Cortex of kidney (tissue), 1 donor: Measurements from ENCODE around the gene RPL38.
"Not testable (repeated sequence)": the region's sequence is repeated elsewhere in the genome, so short reads cannot be mapped to it uniquely, and the experiment has no call there.

Experiments used
- DNase-seq: peaks from one replicate; lab custom pipeline; 2025; lab: John Stamatoyannopoulos, UW

RPL38 gene

GRCh38 chr17:74185571-74186185, 17.8 kb upstream of the RPL38 start:
- DNase-seq: no peak

GRCh38 chr17:74186498-74186897, 17.0 kb upstream of the RPL38 start:
- DNase-seq: no peak

- no peak for DNase-seq
Observed at GRCh38 chr17:74187761-74188160, 15.7 kb upstream of the RPL38 start.

- DNase-seq: not testable (repeated sequence)
Observed at GRCh38 chr17:74188687-74189086, 14.8 kb upstream of the RPL38 start.

GRCh38 chr17:74190154-74190553, 13.3 kb upstream of the RPL38 start:
- no peak for DNase-seq

GRCh38 chr17:74190807-74191406, 12.6 kb upstream of the RPL38 start:
- no peak for DNase-seq

- no peak for DNase-seq
Observed at GRCh38 chr17:74192950-74193781, 10.3 kb upstream of the RPL38 start.

- DNase-seq: no peak
Observed at GRCh38 chr17:74194682-74195081, 8.8 kb upstream of the RPL38 start.

- DNase-seq: no peak
Observed at GRCh38 chr17:74196541-74197317, 6.7 kb upstream of the RPL38 start.

GRCh38 chr17:74197801-74198200, 5.7 kb upstream of the RPL38 start:
- no peak for DNase-seq

- no peak for DNase-seq
Observed at GRCh38 chr17:74198694-74199093, 4.8 kb upstream of the RPL38 start.

GRCh38 chr17:74199306-74200092, 4.0 kb upstream of the RPL38 start:
- DNase-seq: no peak

GRCh38 chr17:74200112-74200511, 3.4 kb upstream of the RPL38 start:
- no peak for DNase-seq

GRCh38 chr17:74201250-74201649, 2.2 kb upstream of the RPL38 start:
- DNase-seq: no peak

GRCh38 chr17:74201948-74202347, 1.5 kb upstream of the RPL38 start:
- DNase-seq: no peak

GRCh38 chr17:74202938-74203337, 540 bp upstream of the RPL38 start:
- DNase-seq: no peak

- DNase-seq: no peak
Observed at GRCh38 chr17:74204474-74204873, 996 bp downstream of the RPL38 start.

- DNase-seq: no peak
Observed at GRCh38 chr17:74205274-74205673, 1.8 kb downstream of the RPL38 start.

- no peak for DNase-seq
Observed at GRCh38 chr17:74206332-74206818, 2.9 kb downstream of the RPL38 start.

- no peak for DNase-seq
Observed at GRCh38 chr17:74210191-74211140, 7.0 kb downstream of the RPL38 start.
